IPS-18c (cell line): ENCODE results near the gene ITPR3.

Experiments
- H3K4me3 ChIP-seq: 2 replicates; pipeline ENCODE4 v1.7.0; 2013; ENCODE audit warnings: low read depth, mild to moderate bottlenecking, low read length, moderate library complexity; ENCODE audit not compliant: insufficient read depth
- H3K9me3 ChIP-seq: one replicate; pipeline ENCODE4 v1.6.1; 2013; ENCODE audit warnings: mild to moderate bottlenecking, low read length, moderate library complexity; ENCODE audit not compliant: control insufficient read depth, insufficient read depth

Gene ITPR3

GRCh38 chr6:33685411-33686224 is 64.5 kb downstream of the ITPR3 start:
- Histone ChIP-seq H3K4me3 (no peak overlapping the region), H3K9me3 (no peaks in the 10 kb centered on the region)

- H3K9me3 ChIP-seq, result no peaks in the 10 kb centered on the region
These were observed 65.3 kb downstream of the ITPR3 start for GRCh38 chr6:33686225-33686924.

GRCh38 chr6:33686981-33687975 is 66.2 kb downstream of the ITPR3 start:
- Histone ChIP-seq H3K9me3 (no peaks in the 10 kb centered on the region), H3K4me3 (no peak overlapping the region)

More at GRCh38 chr6:33686225-33686924, 65.3 kb downstream of the ITPR3 start:
- H3K4me3 ChIP-seq, result no peak overlapping the region

GRCh38 chr6:33688006-33688405 is 66.9 kb downstream of the ITPR3 start:
- Histone ChIP-seq H3K4me3 (no peak overlapping the region), H3K9me3 (no peaks in the 10 kb centered on the region)

GRCh38 chr6:33688451-33689147 is 67.5 kb downstream of the ITPR3 start:
- Histone ChIP-seq H3K4me3 (no peak overlapping the region), H3K9me3 (no peaks in the 10 kb centered on the region)

- Histone ChIP-seq H3K9me3 (no peaks in the 10 kb centered on the region), H3K4me3 (no peak overlapping the region)
These were observed 68.0 kb downstream of the ITPR3 start for GRCh38 chr6:33689148-33689494.

GRCh38 chr6:33689879-33690278 is 68.8 kb downstream of the ITPR3 start:
- Histone ChIP-seq H3K4me3 (no peak overlapping the region), H3K9me3 (no peaks in the 10 kb centered on the region)

GRCh38 chr6:33690766-33691165 is 69.6 kb downstream of the ITPR3 start:
- H3K4me3 ChIP-seq, result no peak overlapping the region

GRCh38 chr6:33691456-33692077 is 70.4 kb downstream of the ITPR3 start:
- Histone ChIP-seq H3K4me3 (no peak overlapping the region), H3K9me3 (no peaks in the 10 kb centered on the region)

More at GRCh38 chr6:33690766-33691165, 69.6 kb downstream of the ITPR3 start:
- H3K9me3 ChIP-seq, result no peaks in the 10 kb centered on the region

GRCh38 chr6:33692078-33692759 is 71.1 kb downstream of the ITPR3 start:
- no peak overlapping the region for H3K4me3 ChIP-seq
- H3K9me3 ChIP-seq, result no peaks in the 10 kb centered on the region

GRCh38 chr6:33692760-33693158 is 71.6 kb downstream of the ITPR3 start:
- H3K4me3 ChIP-seq, result no peak overlapping the region
- H3K9me3 ChIP-seq, result no peaks in the 10 kb centered on the region

- H3K9me3 ChIP-seq, result no peaks in the 10 kb centered on the region
- H3K4me3 ChIP-seq, result no peak overlapping the region
These were observed 72.3 kb downstream of the ITPR3 start for GRCh38 chr6:33693186-33694105.

GRCh38 chr6:33694401-33694931 is 73.3 kb downstream of the ITPR3 start:
- Histone ChIP-seq H3K9me3 (no peaks in the 10 kb centered on the region), H3K4me3 (no peak overlapping the region)

GRCh38 chr6:33694977-33695376 is 73.9 kb downstream of the ITPR3 start:
- Histone ChIP-seq H3K9me3 (no peaks in the 10 kb centered on the region), H3K4me3 (no peak overlapping the region)

GRCh38 chr6:33695451-33695887 is 74.3 kb downstream of the ITPR3 start:
- Histone ChIP-seq H3K9me3 (no peaks in the 10 kb centered on the region), H3K4me3 (no peak overlapping the region)
